CD4-positive, alpha-beta T cell treated with Interleukin-1 beta for 1 hour (primary cell): Measurements from ENCODE around the gene MAP2K7.
"Not testable (repeated sequence)": the region's sequence is repeated elsewhere in the genome, so short reads cannot be mapped to it uniquely, and the experiment has no call there.

Experiments
- DNase-seq, 2 donors: peaks; one replicate each; pipeline ENCODE4 v3.0.0-alpha.2; 2020 to 2022

The MAP2K7 gene

DNA sequence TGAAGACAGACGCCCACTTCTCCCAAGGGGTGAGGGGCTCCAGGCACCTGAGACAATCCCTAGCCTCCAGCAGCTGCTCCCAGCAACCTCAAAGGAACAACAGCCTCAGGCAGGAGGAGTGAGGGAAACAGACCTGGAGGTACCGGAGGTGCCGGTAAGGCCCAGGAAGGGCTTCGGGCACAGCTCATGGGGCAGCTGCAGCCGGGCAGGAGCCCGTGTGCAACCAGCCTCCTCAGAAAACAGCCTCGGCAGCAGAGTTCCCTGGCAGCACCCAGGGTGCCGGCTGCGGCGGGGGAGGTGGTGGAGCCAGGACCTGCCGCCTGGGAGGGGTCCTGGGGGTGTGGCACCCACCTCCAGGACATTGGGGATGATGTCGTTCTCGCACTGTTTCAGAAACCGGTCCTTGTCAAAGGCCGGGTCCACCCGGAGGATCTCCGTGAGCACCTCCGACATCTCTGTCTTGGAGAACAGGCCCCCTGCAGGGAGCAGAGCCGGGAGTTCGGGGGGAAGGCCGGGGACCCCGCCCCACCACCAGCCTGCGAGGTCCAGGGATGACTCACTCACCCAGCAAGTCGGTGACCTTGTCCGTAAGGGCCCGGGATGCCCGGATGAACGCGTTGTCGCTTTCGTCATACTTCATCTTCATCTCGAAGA, 28.7 kb downstream of the MAP2K7 start:
- DNase-seq = no peak

DNA sequence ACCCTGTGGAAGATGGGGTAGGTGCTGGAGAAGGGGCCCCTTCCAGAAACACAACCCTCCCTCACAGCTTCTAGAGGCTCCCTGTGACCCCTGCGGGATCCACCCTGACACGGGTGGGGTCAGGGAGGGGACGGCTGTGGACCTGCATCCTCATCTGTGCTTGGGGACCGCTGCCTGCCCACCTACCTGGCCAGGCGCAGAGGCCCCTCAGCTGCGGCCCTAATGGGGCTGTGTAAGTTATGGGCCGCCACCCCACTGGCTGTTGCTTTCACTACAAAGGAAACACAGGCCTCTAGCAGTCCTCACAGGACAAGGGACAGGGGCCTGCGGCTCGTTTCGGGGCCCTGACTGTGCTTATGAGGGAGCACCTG, 29.2 kb downstream of the MAP2K7 start:
- no peak for DNase-seq

DNA sequence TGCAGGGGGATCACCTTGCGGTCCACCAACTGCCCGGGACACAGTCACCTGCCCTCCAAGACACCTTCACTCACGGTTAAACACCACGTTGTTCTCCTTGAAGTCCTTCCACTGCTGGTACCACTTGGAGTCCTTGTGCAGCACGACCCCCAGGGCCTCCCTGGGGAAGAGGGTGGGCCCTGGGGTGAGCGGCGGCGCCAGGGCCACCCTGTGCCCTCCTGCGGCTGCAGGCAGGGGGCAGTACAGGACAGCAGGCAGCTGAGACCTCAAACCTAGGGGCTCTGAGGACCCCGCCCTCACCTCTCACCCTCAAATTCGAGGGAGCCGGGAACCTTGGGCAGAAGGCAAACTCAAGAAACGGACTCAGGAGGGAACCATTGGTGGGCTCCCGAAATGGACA, 29.7 kb downstream of the MAP2K7 start:
- no peak for DNase-seq

DNA sequence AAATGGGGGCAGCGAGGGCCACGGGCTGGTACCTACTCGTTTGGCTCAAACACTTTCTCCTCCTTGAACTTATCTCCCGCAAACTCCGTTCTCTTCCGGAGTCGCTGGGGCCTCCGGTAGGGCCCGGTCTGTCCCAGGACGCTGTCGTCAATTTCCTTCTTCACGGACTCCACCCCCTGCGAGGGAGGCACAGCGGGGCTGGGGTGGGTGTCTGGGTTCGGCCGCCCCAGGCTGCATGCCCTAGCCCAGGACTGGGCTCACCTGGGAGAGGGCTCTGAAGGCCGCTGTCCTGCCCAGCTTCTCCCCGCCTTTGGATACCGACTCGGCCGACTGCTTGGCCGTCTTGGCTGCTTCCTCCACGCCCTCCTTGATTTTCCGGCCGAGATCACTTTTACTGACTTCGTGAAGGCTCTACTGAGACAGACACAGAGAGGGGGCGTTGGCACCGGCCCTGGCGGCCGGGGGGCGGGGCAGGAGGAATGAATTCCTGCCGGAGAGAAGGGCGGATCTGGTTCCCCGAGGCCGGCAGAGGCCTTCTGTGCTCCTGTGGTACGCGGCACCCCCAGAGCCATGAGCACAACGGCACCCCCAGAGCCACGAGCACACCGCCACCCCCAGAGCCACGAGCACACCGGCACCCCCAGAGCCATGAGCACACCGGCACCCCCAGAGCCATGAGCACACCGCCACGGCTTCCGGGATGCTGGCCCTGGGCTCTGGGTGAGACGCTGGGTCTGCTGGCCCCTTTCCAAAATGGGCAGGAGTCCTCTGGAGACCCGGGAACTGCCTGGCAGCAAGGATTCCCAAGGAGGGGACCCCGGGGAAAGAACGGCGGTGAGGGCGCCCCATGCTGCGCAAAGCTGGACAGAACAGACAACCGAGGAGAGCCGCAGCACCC, 30.4 kb downstream of the MAP2K7 start:
- DNase-seq = no peak

DNA sequence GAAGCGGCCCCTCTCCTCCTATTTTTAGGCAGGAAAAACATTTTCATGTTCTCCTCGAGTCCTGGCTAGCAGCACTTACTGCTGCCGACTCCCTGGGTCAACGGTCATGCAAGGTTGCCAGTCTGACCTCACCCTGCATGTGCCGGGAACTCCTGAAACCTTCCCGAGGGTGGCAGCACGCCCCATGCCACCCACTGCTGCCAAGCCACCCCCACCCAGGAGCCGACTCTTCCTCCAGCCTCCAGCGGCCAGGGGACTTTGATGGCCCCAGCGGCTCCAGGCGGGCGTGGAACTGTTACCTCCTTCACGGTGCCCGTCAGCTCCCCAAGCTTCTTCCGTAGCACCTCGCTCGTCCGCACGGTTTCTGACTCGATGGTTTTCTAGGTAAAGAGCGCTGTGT, 31.1 kb downstream of the MAP2K7 start:
- DNase-seq = no peak

DNA sequence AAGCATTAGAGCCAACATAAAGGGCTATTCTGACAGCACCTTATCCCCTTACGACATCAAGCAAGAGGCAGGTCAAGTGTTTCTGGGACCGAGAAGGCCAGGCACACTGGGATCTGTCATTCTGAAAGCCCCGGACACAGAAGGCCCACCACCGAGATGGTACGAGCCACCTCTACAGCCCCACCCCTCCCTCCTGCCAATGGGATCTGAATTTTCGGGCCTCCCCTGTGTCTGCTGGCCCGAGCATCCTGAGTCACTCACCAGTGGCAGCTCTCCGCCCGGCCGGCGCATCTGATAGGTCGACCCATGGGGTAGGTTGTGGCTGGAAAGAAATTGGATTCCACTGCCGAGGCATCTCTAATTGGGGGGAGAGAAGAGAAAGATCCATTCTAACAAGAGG, 37.2 kb downstream of the MAP2K7 start:
- DNase-seq = no peak

DNA sequence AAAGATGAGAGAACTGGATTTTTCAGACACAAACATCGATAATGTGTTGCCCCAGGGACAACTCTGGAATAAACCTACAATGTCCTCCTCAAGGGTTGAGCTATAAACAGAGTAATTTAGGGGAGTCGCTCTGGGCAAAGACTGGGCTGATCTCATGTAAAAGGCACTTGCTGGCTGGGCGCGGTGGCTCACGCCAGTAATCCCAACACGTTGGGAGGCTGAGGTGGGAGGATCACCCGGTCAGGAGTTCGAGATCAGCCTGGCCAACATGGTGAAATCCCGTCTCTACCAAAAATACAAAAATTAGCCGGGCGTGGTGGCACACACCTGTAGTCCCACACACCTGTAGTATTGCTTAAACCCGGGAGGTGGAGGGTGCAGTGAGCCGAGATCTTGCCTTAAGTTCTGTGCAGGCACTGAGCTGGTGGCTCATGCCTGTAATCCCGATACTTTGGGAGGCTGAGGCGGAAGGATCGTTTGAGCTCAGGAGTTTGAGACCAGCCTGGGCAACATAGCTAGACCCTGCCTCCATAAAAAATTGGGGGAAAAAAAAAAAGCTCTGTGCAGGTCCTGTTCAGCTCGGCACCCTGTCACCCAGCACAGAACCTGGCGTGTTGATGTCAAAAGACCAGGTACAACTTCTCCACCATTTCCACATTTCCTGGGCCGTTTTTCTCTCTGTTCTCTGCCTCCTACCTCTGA, 38.4 kb downstream of the MAP2K7 start:
- no peak for DNase-seq

DNA sequence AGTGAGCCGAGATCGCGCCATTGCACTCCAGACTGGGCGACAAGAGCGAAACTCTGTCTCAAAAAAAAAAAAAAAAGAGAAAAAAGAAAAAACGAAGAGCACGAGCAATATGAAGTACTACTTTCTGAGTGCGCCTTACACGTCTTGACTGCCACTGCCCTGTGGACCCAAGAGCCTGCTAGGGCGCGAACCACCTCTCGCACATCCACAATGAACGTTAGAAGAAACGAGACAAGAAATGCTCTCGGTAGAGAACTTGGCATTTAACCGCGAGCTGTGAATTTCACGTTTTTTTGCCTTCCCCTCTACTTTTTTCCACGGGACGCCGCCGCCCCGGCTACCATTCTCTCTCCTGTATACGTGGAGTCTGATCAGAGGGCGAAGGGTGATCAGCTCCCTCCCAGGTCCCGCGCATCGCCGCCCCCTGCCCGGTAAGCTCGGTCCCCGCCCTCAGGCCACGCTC, 39.3 kb downstream of the MAP2K7 start:
- DNase-seq = no peak

DNA sequence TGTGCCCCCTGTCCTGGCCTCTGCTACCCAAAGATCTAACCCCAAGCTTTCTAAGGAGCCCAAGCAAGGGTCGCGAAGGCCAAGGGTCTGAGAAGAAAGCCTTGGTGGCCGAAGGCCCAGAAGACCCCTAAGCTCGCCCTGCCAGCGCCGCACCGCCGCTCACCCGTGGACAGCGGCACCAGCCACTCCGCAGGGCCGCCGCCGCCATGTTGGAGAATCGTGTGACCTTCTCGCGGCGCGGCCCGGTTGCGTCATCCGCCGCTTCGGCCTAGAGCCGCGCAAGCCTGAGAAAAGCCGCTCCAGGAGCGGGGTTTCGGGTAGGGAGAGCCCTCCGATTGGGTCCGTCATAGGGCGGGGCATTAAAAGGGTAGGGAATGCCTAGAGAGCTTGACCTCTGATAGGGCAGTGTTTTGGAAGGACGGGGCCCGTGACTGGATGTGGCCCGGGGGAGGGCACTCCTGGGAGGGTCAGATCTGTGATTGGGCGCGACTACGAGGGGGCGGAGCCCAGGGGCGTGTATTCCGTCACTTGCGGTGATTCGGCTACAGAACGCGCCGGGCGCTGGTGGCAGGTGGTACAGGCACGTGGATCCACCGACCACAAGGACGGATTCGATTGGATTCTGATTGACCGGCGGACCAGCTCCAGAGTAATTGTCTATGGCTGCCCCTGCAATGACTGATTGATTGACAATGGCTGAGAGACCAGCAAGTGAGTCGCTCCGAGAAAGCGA, 39.9 kb downstream of the MAP2K7 start, which contains the start of gene TIMM44:
Gene TIMM44 (minus strand): TSS at position 223 of the 733 bp plus-strand sequence. CDS start 15 bp downstream, at position 208.
- DNase-seq = peak; percentile 99

DNA sequence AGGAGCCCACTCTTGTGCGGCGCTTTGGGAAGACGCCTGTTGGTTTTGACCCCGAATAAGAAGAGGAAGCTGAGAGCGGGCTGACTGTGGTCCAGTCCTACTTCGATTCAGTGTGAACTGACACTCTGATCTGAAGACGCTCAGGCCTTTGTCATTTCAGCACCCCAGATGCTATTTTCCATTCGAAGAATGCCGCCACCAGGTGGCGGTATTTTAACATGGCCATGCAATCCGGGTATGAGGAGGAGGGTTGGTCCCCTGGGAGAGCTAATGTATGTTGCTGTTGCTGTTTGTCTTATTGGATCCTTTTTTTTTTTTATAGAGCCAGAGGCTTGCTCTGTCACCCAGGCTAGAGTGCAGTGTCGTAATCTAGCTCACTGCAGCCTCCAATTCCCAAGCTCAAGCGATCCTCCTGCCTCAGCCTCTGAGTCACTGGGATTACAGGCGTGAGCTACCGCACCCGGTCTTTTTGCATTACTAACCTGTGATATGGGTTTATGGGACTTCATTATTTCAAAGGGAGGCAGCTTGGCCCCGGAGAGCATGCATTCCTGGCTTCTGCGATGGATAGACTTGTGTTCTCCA, 40.6 kb downstream of the MAP2K7 start:
- DNase-seq = peak; percentile 86 to 88

DNA sequence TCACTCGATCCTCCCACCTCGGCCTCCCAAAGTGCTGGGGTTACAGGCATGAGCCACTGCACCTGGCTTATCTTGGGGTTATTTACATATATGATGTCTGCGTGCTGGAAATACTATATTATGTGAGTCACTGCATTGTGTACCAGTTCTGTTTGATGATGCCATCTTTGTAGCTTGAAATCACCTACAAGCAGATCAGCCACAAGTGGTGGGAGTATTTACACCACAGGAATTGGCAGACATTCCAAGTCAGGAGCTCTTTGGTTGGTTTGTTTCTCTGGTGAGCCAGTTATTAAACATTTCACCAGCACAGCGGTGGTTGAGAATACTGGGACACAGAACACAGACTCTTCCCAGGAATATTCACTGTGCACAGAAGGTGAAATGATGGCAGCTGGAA, 44.3 kb downstream of the MAP2K7 start:
- DNase-seq = no peak

DNA sequence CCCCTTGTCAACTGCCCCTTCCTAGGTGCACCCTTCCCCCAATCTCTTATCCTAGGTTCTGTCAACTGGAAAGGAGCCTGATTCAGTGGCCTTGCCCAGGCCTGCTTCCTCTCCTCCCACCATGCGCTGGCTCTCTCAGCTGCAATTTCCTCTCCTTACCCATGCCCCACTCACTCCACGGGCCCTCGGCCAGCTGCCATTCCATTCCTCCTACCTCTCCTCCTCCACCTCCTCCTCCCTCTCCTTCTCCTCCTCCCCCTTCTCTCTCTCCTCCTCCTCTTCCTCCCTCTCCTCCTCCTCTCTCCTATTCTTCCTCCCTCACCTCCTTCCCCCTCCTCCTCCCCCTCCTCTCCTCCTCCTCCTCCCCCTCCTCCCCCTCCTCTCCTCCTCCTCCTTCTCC, 49.4 kb downstream of the MAP2K7 start:
- DNase-seq = no peak

DNA sequence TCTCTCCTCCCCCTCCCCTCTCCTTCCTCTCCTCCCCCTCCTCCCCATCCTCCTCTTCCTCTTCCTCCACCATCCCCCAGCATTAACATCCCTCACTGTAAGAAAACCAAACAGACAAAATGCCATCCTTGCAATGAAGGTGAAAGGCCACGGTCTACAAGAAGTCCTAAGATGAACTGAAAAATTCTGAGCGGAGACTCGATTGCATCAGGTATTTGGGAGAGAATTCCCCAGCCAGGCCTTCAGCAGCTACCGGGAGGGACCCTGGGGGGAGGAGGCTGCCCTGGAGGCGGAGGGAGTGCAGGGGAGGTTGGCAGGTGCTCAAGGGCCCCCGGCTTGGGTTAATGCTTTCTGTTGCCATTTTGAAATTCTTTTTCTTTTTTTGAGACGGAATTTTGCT, 49.9 kb downstream of the MAP2K7 start:
- no peak for DNase-seq

DNA sequence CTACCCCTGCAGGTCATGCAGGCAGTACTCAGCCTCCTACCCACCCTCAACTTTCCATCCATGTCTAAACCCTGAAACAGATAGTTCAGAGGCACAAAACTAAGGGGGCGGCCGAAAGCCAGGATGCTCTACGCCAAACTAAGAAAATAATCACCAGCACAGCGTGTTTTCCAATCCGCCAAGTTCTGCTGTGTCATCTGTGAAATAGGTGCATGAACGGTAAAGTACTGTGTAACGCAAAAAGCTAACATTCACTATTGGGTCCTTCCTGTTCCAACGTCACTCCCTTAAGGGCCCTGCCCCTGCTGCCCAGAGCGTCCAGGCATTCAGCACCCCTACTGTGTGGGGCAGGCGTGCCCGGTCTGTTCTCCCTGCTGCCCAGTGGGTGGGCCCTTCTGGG, 52.0 kb downstream of the MAP2K7 start:
- DNase-seq = no peak

DNA sequence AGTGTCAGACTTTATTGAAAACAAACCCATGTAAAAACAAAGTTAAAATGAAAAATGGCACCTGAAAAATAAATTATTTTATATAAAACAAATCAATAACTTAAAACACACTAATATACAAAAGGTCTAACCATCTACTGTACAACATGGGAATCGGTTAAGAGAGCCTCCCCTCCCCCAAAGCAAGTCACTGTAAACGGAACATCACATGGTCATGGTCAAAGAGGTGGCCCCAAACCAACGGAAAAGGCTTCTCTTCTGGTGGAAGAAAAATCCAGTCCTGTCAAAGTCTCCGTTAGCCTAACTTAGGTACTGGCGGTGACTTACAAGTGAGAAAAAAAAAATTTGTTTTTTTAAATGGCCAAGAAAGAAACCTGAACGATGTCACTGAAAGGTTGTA, 55.5 kb downstream of the MAP2K7 start:
- no peak for DNase-seq

DNA sequence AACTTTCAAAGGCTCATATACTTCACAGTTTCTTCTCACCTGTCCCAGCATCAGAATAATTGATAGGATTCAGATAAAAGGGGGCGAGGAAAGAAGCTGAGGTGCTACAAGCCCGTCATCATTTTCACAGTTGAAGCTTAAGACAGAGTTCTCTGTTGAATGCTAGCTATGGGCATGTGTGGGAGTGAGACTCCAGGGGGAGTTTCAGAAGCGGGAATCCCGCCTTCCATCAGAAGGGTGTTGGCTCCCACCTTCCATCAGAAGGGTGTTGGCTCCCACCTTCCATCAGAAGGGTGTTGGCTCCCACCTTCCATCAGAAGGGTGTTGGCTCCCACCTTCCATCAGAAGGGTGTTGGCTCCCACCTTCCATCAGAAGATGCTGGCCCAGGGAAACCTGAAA, 57.4 kb downstream of the MAP2K7 start:
- not testable (repeated sequence) for DNase-seq

DNA sequence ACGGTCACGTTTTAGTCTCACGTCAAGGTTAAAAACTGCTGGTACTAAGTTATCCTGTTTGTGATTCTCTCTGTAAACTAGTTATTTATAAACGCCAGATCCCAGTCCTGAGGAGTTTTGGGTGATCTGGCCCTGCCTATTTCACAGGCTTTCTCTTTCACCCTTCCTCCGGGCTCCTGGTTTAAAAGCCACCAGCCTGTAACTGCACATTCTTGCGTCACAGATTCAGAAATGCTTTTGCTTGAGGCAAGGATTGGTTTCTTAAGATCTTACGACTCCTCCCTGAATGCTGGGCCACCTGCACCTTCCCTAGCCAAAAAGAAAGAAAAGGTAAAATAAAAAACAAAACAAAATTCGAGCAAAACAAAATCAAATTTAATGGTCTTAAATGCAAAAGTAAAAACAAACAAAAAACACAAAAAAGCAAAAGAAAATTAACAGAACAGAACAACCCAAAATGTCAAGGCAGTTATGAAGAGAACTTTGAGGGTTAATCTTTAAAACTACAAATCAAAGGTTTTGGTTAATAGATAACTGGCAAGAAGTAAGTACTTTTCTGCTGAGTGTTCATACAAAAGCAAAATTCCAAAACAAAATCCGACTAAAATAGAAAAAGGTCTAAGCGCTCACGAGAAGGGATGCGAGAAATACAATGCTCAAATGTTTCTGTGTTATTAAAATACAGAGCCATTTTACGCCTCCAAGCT, 58.4 kb downstream of the MAP2K7 start:
- no peak for DNase-seq

DNA sequence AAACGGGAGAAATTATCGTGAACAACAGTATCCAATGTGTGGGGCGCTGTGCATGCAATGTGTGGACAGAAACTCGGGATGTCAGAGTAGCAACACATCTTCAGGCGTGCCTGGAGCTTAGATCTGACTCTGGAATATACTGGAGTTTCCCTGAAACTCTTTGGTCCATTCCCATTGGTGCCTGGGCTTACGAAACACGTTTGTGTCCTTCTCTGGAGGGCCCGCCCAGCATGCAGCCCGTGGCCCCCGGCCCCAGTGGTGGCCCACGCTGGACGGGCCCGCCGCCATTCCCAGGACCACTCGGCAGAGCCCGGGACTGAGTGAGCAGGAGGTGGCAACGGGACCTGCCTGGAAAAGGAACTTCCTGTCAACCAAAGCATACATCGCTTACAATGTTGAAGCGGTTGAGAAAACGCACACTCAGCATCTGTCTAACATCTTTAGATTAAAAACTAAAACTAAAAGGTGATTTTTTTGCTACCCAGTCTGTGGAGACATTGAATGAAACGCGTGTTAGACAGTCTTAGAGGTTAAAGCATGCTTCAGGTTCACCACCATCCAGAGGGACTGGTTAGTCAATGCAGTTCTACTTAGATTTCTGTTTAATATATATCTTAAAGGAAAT, 59.1 kb downstream of the MAP2K7 start:
- DNase-seq = no peak

DNA sequence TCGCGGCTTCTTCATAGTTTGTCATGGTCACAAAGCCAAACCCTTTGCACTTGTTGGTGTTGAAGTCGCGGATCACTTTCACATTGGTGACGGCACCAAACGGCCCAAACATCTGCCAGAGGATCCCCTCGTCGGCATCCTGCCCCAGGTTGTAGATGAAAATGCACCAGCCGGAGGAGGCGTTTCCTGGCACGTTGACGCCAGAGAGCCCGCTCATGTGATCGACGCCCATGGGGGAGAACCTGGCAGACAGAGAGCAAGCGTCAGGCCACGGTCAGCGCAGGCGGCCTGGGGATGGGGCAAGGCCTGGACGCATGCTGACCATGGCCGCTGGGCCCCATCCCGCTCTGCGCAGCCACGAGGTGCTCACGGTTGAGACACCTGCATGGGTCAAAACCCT, 59.9 kb downstream of the MAP2K7 start:
- DNase-seq = no peak
